ENCODE measurements around the gene GAS5. TPM values are rescaled to one million over a fixed set of nuclear protein-coding genes. Genes with fewer than 3 reads are reported as not detected.

The GAS5 gene
- 485 and 1,441 TPM in 2 replicates for total RNA-seq

GRCh38 chr1:173867753-173868265 is at the start of gene GAS5:
TSS of gene GAS5 (minus strand) at chr1:173867989.

GRCh38 chr1:173917149-173917548 is 49.4 kb upstream of the GAS5 start, which contains the start of gene SERPINC1:
TSS of gene SERPINC1 (minus strand) at chr1:173917327. CDS start at chr1:173917259, 68 bp downstream.

DNA sequence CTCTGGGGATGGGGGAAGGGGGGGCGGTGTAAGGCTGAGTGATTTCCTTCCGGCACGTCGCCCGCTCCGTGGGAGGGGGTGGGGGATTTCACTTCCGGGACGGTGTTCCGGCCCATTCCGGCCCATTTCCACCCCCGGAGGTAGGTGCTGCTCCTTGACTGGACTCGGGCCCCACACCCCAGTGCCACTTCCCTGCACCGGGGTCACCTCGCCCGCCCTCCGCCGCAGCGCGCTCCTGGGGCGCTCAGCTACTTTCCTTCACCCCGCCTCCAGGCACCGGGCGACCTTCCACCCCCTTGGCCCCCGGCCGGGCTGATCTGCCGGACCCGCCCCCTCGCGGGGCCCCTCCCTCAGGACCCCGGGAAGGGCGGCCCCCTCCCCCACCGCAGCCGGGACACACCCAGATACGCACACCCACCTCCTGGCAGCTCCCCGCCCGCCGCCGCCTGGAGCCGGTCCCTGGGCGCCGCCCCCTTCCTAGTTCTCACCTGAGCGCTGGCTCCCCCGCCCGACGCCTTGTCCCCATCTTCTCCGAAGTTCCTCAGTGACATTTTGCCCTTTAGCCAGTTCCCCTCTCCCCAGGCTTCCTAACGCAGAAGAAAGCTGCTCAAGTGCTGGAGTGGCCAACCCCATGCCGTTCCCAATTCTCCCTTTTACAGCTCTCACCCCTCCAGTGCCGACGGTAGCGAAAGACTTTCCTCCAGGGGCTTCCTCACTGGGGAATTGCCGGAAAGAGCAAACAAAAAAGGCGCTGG is 654 bp upstream of the GAS5 start, which contains the start of gene ZBTB37:
Gene ZBTB37, plus strand, starts transcription at position 115 of the 755 bp plus-strand sequence. CDS start 1,846 bp downstream, outside the sequence.

GRCh38 chr1:173824315-173825081 is 43.3 kb downstream of the GAS5 start, which contains the start of the genes CENPL and DARS2:
TSS of gene CENPL (minus strand) at chr1:173824883. CDS start at chr1:173811299, 13,584 bp downstream.
TSS of gene DARS2 (plus strand) at chr1:173824673. CDS start at chr1:173825230, 557 bp downstream.

Other genes with a start within 250 kb of the GAS5 start
- gene TEX50, start 232.7 kb downstream of the GAS5 start, total RNA-seq: not detected in 2 replicates
- 0.68 TPM in 1 of 2 replicates, not detected in the other for gene ANKRD45, start 198.1 kb downstream of the GAS5 start, total RNA-seq
- 21.1 and 36.4 TPM in 2 replicates for gene KLHL20, start 153.0 kb downstream of the GAS5 start, total RNA-seq
- gene DARS2, start 43.3 kb downstream of the GAS5 start, total RNA-seq: 9.6 and 10.8 TPM in 2 replicates
- gene CENPL, start 43.1 kb downstream of the GAS5 start, total RNA-seq: 2.3 and 4.2 TPM in 2 replicates
- gene ZBTB37, start 391 bp upstream of the GAS5 start, total RNA-seq: 2.3 and 4.5 TPM in 2 replicates
- gene SERPINC1, start 49.3 kb upstream of the GAS5 start, total RNA-seq: not detected in 2 replicates
- gene RC3H1, start 154.4 kb upstream of the GAS5 start, total RNA-seq: 7.5 and 11.6 TPM in 2 replicates

Measured in pericardium fibroblast (primary cell).